T-helper 2 cell treated with Interferon-gamma antibody and Interleukin-4, amounts not matched to agents 5 μg/mL and 100 μg/mL, for 36 hours (primary cell): ENCODE measurements around the gene GRIN2A.

Source experiments
- DNase-seq: peaks from one replicate; pipeline ENCODE4 v3.0.0; 2021; ENCODE audit warnings: low spot score
- H3K27ac Mint-ChIP-seq: one replicate; pipeline ENCODE4 v1.8.0; 2021; ENCODE audit warnings: mild to moderate bottlenecking, mixed read lengths
- H3K27me3 Mint-ChIP-seq: one replicate; pipeline ENCODE4 v1.8.0; 2021; ENCODE audit warnings: low read depth, mixed read lengths
- H3K36me3 Mint-ChIP-seq: one replicate; pipeline ENCODE4 v1.8.0; 2021; ENCODE audit warnings: low read depth, mixed read lengths
- H3K4me1 Mint-ChIP-seq: one replicate; pipeline ENCODE4 v1.8.0; 2021; ENCODE audit warnings: low read depth, mixed read lengths
- H3K4me3 Mint-ChIP-seq: one replicate; pipeline ENCODE4 v1.8.0; 2022; ENCODE audit warnings: mild to moderate bottlenecking, moderate library complexity, mixed read lengths
- H3K9me3 Mint-ChIP-seq: one replicate; pipeline ENCODE4 v1.8.0; 2021; ENCODE audit warnings: mixed read lengths

Gene GRIN2A

GRCh38 chr16:10107081-10107480 is 75.1 kb downstream of the GRIN2A start:
- DNase-seq = no peak
- Mint-ChIP-seq H3K4me1 (no peaks in the 10 kb centered on the region), H3K27ac (no peak overlapping the region), H3K36me3 (no peaks in the 10 kb centered on the region), H3K9me3 (peaks cover 3% of the 10 kb centered on the region), H3K4me3 (no peak overlapping the region), H3K27me3 (no peaks in the 10 kb centered on the region)

DNA sequence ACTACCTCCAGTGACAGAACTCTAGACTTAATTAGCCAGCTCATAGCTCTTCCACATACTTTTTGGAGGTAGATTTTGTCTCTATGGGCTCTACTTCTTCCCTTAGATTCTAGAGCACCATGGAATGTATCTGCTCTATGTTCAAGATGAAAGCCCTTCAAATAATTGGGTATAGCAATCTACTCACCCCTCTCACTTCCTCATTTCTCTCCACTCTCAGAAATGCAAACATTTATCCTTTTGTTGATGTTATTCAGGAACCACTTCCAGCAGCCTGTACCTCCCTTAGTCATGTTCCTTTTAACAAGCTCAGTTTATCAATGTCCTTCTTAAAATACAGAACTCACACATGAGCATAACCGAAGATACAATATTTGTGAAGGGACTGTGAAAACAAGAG is 78.5 kb downstream of the GRIN2A start:
- no peak for DNase-seq
- Mint-ChIP-seq H3K4me1 (no peaks in the 10 kb centered on the region), H3K9me3 (peaks cover 5% of the 10 kb centered on the region), H3K4me3 (no peak overlapping the region), H3K27me3 (no peaks in the 10 kb centered on the region), H3K27ac (no peak overlapping the region), H3K36me3 (no peaks in the 10 kb centered on the region)

- Mint-ChIP-seq H3K27me3 (no peaks in the 10 kb centered on the region), H3K36me3 (no peaks in the 10 kb centered on the region), H3K27ac (no peak overlapping the region), H3K4me3 (no peak overlapping the region), H3K4me1 (no peaks in the 10 kb centered on the region), H3K9me3 (peaks cover 5% of the 10 kb centered on the region)
- no peak for DNase-seq
These were observed 79.1 kb downstream of the GRIN2A start for GRCh38 chr16:10103118-10103517.

DNA sequence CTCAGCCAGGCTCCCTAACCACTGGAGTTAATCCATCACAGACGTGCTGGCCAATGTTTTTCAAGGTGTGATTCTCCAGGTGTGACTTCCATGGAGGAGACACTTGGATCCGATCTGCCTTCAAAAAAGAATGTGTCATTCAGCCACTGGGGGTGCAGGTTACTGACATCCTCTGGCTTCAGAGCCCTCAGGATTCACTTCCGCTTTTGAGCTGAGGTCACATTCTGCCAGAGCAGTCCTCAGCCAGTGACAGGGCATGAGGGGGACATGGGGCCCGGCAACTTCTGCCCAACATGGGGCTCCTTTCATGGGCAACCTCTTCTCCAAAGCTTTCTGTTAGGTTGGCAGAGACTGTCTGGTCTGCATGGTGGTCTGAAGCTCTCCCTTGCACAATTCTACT is 81.4 kb downstream of the GRIN2A start:
- Mint-ChIP-seq H3K27ac (no peak overlapping the region), H3K36me3 (no peaks in the 10 kb centered on the region), H3K4me3 (no peak overlapping the region), H3K4me1 (no peaks in the 10 kb centered on the region), H3K9me3 (peaks cover 5% of the 10 kb centered on the region), H3K27me3 (no peaks in the 10 kb centered on the region)
- DNase-seq = no peak

- Mint-ChIP-seq H3K9me3 (peaks cover 5% of the 10 kb centered on the region), H3K36me3 (no peaks in the 10 kb centered on the region), H3K4me3 (no peak overlapping the region), H3K27me3 (no peaks in the 10 kb centered on the region), H3K27ac (no peak overlapping the region), H3K4me1 (no peaks in the 10 kb centered on the region)
- DNase-seq = no peak
These were observed 83.2 kb downstream of the GRIN2A start for GRCh38 chr16:10098991-10099390.

DNA sequence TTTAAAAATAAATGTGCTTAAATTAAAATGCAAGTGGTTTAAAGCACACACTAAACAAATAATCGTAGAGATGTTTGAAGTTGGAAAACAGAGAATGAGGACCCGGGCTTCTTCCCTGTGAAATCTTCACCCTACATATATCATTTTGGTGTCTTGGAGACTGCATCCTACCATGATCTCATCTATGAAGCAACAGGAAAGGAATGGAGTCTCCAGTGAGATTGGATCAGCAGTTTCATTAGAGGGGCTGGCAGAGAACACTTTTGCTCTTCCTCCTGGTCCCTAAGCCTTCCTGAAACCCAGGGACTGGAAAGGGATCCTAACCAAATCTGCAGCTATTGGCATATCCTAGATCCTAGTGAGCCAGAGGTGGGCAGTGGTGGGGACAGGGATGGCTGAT is 85.0 kb downstream of the GRIN2A start:
- no peak overlapping the region for H3K4me3 Mint-ChIP-seq
- H3K9me3 Mint-ChIP-seq = peaks cover 3% of the 10 kb centered on the region
- no peaks in the 10 kb centered on the region for H3K36me3 Mint-ChIP-seq
- H3K27ac Mint-ChIP-seq = no peak overlapping the region
- H3K27me3 Mint-ChIP-seq = no peaks in the 10 kb centered on the region
- H3K4me1 Mint-ChIP-seq = no peaks in the 10 kb centered on the region
- DNase-seq = no peak

DNA sequence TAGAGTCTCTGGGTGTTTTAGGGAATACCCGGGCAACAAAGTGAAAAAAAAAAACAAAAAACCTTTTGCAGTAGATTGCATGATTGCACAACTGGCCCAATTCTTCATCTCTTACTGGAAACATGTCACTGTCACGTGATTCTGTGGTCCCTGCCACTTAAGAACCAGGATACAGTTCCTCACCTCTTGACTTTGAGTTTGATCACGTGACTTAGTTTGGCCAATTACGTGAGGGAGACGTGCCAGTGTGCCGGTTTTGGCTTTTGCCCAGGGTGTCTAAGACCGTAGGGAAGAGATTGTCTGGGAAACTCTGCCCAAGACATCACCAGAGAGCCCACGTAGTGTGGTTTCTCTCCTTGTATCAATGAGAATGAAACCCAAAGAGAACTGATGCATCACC is 88.7 kb downstream of the GRIN2A start:
- no peak overlapping the region for H3K4me3 Mint-ChIP-seq
- H3K9me3 Mint-ChIP-seq = no peaks in the 10 kb centered on the region
- H3K27ac Mint-ChIP-seq = no peak overlapping the region
- no peak for DNase-seq
- no peaks in the 10 kb centered on the region for H3K4me1 Mint-ChIP-seq
- H3K27me3 Mint-ChIP-seq = no peaks in the 10 kb centered on the region
- no peaks in the 10 kb centered on the region for H3K36me3 Mint-ChIP-seq

DNA sequence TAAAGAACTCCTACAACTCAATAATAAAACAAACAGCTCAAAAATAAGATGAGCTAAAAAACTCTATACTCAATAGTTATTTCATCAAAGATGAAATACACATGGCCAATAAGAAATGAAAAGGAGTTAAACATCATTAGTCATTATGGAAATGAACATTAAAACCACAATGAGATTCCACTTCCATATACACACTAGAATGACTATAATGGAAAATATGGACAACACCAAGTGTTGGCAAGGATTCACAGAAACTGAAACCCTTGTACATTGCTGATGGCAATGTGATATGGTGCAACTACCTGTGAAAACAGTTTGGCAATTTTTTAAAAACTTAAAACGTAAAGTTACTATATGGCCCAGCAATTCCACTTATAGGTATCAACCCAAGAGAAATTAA is 91.4 kb downstream of the GRIN2A start:
- Mint-ChIP-seq H3K27ac (no peak overlapping the region), H3K27me3 (no peaks in the 10 kb centered on the region), H3K4me3 (no peak overlapping the region), H3K9me3 (no peaks in the 10 kb centered on the region), H3K4me1 (no peaks in the 10 kb centered on the region), H3K36me3 (no peaks in the 10 kb centered on the region)
- no peak for DNase-seq

DNA sequence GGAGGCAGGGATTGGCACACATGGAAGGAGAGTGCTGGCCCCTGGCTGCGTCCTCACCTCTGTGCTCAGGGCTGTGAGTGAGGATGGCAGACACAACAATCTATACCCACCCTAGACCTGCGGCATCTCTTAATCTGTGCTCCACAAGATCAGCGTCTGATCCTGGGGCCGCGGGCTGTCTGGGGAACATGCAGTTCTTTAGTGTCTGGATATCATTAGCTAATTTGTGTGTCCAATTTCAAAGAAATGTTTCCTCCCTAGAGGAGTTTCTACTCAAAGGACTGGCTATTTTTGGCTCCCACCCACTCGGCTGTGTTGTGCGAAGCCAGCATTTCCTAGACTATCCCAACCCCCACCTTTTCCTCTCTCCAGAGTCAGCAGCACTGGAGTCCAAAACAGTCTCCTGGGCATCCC is 93.8 kb downstream of the GRIN2A start:
- no peak overlapping the region for H3K4me3 Mint-ChIP-seq
- no peaks in the 10 kb centered on the region for H3K9me3 Mint-ChIP-seq
- no peak overlapping the region for H3K27ac Mint-ChIP-seq
- H3K36me3 Mint-ChIP-seq = no peaks in the 10 kb centered on the region
- DNase-seq = no peak
- no peaks in the 10 kb centered on the region for H3K27me3 Mint-ChIP-seq
- H3K4me1 Mint-ChIP-seq = no peaks in the 10 kb centered on the region

DNA sequence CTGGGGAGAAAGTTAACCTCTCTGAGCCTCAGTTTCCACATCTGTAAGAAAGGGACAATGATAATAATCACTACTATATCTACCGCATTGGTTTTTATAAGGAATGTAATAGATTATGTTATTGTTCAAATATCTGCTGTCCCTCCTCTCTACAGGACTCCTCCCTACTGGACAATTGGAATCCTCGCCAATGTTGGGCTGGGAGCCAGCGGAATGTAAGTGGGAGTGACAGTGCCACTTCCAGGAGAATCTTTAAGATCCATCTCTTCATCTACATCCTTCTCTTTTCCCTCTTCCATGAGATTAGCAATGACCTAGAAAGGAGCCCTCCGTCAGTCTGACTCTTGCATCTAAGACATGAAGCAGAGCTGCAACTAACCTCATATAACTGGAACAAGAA is 95.1 kb downstream of the GRIN2A start:
- Mint-ChIP-seq H3K4me1 (no peaks in the 10 kb centered on the region), H3K27me3 (no peaks in the 10 kb centered on the region), H3K4me3 (no peak overlapping the region), H3K27ac (no peak overlapping the region), H3K9me3 (no peaks in the 10 kb centered on the region), H3K36me3 (no peaks in the 10 kb centered on the region)
- no peak for DNase-seq

GRCh38 chr16:10086620-10087019 is 95.6 kb downstream of the GRIN2A start:
- no peak for DNase-seq
- H3K36me3 Mint-ChIP-seq = no peaks in the 10 kb centered on the region
- no peaks in the 10 kb centered on the region for H3K4me1 Mint-ChIP-seq
- no peak overlapping the region for H3K27ac Mint-ChIP-seq
- no peaks in the 10 kb centered on the region for H3K27me3 Mint-ChIP-seq
- H3K9me3 Mint-ChIP-seq = no peaks in the 10 kb centered on the region
- no peak overlapping the region for H3K4me3 Mint-ChIP-seq

DNA sequence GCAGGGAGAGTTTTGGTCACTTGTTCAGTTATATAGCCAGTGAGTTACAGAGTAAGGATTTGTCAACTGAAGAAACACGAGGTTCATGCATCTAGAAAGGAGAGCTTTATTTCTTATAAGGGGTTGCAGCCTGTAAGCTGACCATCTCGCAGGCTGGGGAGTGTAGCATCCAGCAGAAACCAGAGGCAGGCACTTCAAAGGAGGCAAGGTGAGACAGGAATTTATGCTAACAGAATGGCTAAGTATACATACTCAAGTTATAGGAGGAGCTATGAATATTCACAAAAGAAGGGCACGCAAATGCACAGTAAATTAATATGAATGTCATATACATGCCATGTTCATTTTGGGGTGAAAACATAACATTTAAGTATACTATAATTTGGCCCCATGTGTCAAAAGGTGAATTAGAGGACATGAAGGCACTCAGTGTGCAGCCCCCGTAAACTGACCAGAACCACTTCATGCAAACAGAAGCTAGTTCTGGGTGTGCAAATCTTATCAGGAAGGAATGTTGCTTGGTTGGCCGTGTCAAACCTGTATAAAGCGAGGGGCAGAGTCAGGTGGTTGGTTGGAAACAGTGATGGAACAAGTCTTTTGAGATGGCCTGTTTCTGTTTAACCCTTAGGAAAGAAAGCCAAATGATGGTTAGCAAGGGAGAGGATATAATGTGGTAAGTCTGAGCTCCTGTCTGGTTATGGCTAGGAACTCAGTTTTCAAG is 97.0 kb downstream of the GRIN2A start:
- Mint-ChIP-seq H3K27me3 (no peaks in the 10 kb centered on the region), H3K36me3 (no peaks in the 10 kb centered on the region)

GRCh38 chr16:10083301-10083700 is 98.9 kb downstream of the GRIN2A start:
- H3K36me3 Mint-ChIP-seq = no peaks in the 10 kb centered on the region
- no peaks in the 10 kb centered on the region for H3K9me3 Mint-ChIP-seq
- H3K27ac Mint-ChIP-seq = no peak overlapping the region
- H3K27me3 Mint-ChIP-seq = no peaks in the 10 kb centered on the region
- DNase-seq = no peak
- H3K4me1 Mint-ChIP-seq = no peaks in the 10 kb centered on the region
- H3K4me3 Mint-ChIP-seq = no peak overlapping the region

More for the DNA sequence above, 97.0 kb downstream of the GRIN2A start:
- Mint-ChIP-seq H3K4me3 (no peak overlapping the region), H3K4me1 (no peaks in the 10 kb centered on the region), H3K27ac (no peak overlapping the region), H3K9me3 (no peaks in the 10 kb centered on the region)
- no peak for DNase-seq

GRCh38 chr16:10081201-10081940 is 100.9 kb downstream of the GRIN2A start:
- no peak for DNase-seq
- H3K27ac Mint-ChIP-seq = no peak overlapping the region
- H3K4me1 Mint-ChIP-seq = no peaks in the 10 kb centered on the region
- no peaks in the 10 kb centered on the region for H3K36me3 Mint-ChIP-seq
- no peak overlapping the region for H3K4me3 Mint-ChIP-seq
- H3K9me3 Mint-ChIP-seq = no peaks in the 10 kb centered on the region
- H3K27me3 Mint-ChIP-seq = no peaks in the 10 kb centered on the region
